ENCODE data around the gene ST6GALNAC6.

ST6GALNAC6 gene

GRCh38 chr9:127931092-127931881, 31.9 kb upstream of the ST6GALNAC6 start:
- no peak for DNase-seq

- DNase-seq: peak; percentile 45
Observed at GRCh38 chr9:127930231-127931091, 31.1 kb upstream of the ST6GALNAC6 start, which contains the start of gene PIP5KL1. Gene PIP5KL1 (minus strand): TSS chr9:127930777. CDS start chr9:127930752, 25 bp downstream.

- DNase-seq: no peak
Observed at GRCh38 chr9:127929625-127929979, 30.2 kb upstream of the ST6GALNAC6 start.

GRCh38 chr9:127928676-127929624, 29.5 kb upstream of the ST6GALNAC6 start:
- no peak for DNase-seq

- no peak for DNase-seq
Observed at GRCh38 chr9:127927988-127928675, 28.7 kb upstream of the ST6GALNAC6 start.

- DNase-seq: peak; percentile 62
Observed at GRCh38 chr9:127927201-127927987, 28.0 kb upstream of the ST6GALNAC6 start.

GRCh38 chr9:127926906-127927200, 27.4 kb upstream of the ST6GALNAC6 start:
- no peak for DNase-seq

- DNase-seq: no peak
Observed at GRCh38 chr9:127925959-127926905, 26.8 kb upstream of the ST6GALNAC6 start.

- DNase-seq: no peak
Observed at GRCh38 chr9:127924736-127925444, 25.5 kb upstream of the ST6GALNAC6 start.

- DNase-seq: no peak
Observed at GRCh38 chr9:127923771-127924170, 24.4 kb upstream of the ST6GALNAC6 start.

- DNase-seq: no peak
Observed at GRCh38 chr9:127923046-127923445, 23.6 kb upstream of the ST6GALNAC6 start.

GRCh38 chr9:127921557-127922120, 22.2 kb upstream of the ST6GALNAC6 start:
- peak; percentile 71 for DNase-seq

GRCh38 chr9:127920794-127921193, 21.4 kb upstream of the ST6GALNAC6 start:
- no peak for DNase-seq

GRCh38 chr9:127919253-127919815, 19.9 kb upstream of the ST6GALNAC6 start:
- no peak for DNase-seq

- no peak for DNase-seq
Observed at GRCh38 chr9:127918183-127919107, 19.0 kb upstream of the ST6GALNAC6 start.

- DNase-seq: no peak
Observed at GRCh38 chr9:127917603-127918002, 18.2 kb upstream of the ST6GALNAC6 start.

GRCh38 chr9:127916720-127917581, 17.5 kb upstream of the ST6GALNAC6 start, which contains the start of gene ST6GALNAC4:
Gene ST6GALNAC4 (minus strand): TSS chr9:127917041. CDS start chr9:127916419, 622 bp downstream.
- peak; percentile 88 for DNase-seq
